Activated CD4-positive, alpha-beta T cell treated with anti-CD3 and anti-CD28 coated beads for 48 hours (primary cell): Measurements from ENCODE around the gene SLC6A19.

Source experiments
- DNase-seq: peaks from one replicate; pipeline ENCODE4 v3.0.0-alpha.2; 2020

The SLC6A19 gene

DNA sequence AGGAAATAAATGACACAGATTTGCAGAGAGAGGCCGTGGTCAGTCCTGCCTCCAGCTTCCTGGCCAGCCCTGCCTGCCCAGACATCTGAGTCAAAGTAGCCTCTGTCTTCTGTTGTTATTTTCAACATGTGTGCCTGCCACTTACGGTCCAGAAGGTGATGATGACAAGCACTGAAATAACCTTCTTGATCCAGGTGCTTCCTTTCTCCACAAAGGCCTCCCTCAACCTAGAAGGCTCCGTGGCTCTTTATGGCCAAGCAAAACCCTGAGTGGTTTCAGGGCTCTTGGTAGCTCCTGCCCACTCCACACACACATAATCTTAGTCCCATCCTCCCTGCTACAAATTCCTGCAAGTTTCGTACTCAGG lies 34.1 kb upstream of the SLC6A19 start:
- no peak for DNase-seq

DNA sequence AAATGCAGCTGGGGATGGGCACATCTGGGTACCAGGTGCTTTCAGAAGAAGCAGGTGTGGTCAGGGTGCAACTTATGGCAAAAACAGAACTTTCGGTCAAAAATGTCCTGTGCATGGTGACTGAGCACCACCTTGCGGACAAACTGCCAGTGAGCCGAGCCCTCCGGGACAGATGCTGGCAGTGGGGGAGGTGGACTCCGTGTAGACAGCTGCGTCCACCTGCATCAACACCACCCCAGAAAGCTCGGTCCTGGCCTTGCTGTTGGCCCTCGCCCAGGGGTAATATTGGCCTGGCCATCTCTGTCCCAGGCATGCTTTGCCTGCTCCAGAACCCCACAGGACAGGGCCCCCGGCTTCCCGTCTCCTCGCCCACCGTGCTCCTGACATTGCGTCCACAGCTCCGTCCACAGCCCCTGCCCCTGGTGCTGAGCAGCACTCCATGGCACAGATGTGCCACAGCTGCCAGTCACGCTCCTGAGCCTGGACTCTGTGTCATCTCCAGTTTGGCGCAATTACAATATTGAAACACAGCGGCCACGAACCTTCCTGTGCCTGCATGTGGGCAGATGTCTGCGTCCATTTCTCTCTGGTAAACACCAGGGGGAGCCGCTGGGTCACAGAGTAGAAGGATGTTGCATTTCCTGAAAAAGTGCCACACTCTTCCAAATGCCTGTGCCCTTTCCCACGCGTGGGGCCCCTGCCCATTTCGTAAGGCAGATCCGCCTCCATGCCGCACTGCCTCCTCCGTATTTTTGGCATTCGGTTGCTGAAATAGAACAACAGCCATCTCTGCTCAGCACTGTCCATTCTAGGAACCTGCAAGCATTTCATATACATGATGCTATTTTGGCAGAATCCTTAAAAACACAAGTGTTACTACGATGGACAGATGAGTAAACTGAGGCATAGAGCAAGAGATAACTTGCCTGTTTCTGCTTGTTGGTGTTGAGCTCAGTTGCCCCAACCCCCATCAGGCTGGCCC lies 33.4 kb upstream of the SLC6A19 start:
- DNase-seq = peak; percentile 74

DNA sequence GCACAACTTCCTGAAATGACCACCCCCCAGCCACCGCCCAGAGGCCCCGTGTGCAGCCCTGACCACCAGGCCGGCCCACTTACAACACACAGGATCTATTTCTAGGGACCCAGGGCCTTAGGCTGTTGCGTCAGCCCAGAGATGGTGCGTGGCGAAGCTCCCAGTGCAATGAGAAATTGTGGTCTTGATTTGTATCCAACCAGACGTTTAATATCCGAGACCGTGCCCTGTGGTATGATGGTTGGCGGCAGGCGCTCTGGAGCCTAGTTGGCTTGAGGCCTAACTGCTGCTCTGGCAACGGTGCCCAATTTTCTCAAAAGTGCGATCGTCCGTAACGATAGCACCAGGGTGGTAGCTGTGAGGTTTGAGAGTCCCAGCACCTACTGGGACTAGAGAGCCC lies 32.6 kb upstream of the SLC6A19 start:
- no peak for DNase-seq

DNA sequence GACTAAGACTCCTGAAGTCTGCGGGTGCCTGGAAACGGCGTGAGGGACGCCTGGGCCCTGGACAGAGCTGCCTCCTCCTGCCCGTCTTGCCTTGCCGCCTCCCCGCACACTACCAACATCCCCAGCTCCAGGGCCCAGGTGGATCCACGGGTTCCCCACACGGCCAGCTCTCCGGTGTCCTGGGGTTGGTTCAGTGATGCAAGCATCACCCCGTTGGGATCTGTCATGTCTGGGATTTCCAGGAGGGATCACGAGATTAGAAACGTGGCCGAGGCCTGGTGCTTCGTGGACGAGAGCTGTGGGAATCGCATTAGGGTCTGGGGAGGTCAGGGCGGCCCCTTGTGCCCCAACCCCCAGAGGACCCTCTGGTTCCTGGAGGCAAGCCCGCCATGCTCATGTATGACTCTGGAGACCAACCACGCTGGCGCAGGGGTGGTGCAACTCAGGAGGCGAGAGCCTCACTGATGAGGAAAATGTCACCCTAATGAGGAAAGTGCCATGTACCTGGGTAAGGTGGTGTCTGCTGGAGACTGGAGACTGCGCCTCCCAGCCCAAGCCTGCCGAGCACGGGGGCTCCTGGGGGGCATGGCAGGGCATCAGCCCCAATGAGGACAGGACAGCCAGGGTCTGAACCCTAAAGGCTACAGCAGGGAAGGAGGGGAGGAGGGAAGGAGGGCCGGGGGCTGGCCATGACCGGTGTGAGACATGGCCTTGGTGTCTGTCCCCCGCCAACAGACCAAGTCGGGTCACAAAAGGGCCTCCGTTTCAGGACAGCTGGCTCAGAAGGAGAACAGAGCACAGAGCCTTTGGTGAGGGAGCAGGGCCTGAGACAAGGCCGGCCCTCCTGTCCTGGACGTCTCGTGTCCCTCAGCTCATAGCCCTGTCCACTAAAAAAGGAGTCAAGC lies 31.9 kb upstream of the SLC6A19 start:
- DNase-seq = no peak

DNA sequence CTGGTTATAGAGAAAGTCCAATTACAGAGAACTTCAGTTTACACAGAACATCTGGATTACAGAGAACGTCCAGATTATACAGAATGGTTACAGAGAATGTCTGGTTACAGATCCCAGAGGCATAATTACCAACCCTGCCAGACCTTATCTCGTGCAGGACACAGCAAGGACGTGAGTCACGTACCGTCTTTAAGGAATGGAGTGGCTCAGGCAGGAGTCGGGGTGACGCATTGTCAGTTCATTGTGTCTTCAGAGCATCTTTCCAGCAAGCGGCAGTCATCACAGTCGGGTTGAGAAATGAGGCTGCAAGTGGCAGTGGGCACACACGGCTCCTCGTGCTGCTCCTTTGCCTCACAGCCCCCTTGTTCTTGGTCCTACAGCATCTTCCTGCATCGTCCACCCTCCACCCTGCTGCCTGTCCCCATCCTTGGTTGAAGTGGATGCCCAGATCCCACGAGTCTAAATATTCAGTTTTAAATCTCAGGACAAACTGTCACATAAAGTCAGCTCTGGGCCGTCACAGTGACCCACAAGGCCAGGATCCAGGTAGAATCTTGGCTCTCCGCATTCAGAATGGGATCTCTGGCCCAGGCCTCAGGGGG lies 30.0 kb upstream of the SLC6A19 start:
- no peak for DNase-seq

DNA sequence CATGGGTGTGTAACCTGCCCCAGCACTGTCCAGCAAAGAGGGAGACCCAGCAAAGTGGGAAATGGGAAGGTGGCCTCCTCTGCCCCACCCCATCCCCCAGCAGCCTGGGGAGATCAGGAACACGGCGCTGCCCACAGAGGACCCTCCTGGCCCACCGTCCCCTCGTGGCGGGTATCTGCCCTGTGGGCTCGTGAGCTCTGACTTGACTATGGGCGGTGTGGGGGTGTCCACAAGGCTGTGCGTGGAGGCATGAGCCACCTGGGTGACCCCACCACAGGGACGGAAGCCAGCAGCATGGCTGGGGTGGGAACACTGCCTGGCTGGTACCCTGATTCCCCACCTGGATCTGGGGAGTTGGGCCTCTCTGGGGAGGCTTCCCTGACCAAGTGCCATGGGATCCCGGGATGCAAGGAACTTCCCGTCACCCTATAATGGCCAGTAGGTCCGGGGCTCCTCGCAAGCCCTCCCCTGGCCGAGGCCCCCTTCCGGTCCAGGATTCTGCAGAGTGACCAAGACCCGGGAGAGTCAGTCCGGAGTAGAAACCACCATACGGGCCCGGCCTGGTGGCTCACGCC lies 29.3 kb upstream of the SLC6A19 start:
- DNase-seq = no peak

DNA sequence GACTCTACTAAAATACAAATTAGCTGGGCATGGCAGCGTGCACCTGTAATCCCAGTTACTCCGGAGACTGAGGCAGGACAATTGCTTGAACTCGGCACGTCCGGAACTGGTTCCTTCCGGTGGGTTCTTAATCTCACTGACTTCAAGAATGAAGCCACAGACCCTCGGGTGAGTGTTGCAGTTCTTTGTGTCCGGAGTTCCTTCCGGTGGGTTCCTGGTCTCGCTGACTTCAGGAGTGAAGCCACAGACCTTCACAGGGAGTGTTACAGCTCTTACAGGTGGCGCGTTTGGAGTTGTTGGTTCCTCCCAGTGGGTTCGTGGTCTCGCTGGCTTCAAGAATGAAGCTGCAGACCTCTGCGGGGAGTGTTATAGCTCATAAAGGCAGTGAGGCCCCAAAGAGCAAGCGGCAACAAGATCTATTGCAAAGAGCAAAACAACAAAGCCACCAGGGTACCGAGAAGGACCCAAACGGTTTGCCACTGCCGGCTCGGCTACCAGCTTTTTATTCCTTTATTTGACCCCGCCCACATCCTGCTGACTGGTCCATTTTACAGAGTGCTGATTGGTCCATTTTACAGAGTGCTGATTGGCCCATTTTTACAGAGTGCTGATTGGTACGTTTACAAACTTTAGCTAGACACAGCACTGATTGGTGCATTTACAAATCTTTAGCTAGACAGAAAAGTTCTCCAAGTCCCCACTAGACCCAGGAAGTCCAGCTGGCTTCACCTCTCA lies 28.6 kb upstream of the SLC6A19 start:
- peak; percentile 62 for DNase-seq

DNA sequence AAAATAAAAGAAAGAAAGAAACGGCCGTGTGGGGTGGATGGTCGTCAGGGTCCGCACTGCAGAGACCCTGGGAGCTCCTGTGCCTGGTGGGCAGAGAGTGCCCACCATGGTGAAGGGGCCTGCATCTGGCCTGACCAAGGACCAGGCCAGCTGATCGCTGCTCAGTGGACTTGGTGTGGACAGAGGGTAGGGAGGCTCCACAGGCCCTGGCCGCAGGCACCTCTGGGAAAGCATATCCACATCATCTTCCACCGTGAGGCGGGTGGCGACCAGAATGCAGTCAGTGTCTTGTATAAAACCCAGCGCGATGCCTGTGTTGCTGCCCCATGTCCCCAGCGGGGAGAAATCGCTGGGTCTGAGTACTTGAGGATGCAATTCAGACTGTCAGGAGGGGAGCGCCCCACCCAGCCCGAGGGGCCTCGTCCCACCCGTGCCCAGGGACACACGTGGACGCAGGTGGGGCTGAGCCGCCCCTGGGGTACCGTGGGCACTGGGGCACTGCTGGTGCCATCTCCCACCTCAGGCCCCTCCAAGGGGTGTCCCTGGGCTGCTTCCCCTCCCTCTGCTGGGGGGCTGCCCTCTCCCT lies 27.8 kb upstream of the SLC6A19 start:
- no peak for DNase-seq

DNA sequence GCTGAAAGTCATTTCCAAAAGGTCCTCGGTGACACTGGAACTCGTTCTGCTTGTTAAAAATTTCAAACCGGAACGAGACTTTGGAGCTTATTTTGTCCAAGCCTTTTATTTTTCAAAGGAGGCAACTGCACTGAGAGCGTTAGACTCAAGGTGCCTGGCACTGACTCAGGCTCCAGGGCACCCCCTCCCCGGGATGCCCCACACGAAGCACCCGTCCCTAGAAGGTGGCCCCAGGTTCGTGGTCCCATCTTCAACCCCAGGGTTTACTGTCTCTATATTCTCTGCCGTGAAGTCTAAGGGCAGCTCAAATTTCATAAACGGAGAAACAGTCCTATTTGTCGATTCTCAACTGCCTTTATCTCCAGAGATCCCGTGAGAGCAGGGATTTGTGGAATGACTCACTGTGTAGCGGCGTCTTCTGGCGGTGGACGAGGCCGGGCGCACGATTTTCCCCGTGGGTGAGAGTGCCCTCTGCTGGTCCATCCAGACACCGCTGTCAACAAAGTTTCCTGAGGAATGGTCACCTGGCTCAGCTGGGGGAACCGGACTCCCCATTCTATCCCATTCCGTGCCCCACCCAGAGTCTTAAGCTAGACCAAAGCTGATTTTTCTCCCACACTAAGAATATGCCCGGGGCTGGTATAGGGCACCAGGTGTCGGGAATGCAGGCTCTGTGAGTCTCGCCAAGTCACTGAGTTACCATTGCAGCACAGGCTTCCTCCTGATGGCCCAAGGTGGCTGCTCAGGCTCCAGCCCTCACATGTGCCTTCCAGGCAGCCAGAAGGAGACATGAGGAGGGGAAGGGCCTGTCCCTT lies 27.1 kb upstream of the SLC6A19 start:
- DNase-seq = peak; percentile 71

DNA sequence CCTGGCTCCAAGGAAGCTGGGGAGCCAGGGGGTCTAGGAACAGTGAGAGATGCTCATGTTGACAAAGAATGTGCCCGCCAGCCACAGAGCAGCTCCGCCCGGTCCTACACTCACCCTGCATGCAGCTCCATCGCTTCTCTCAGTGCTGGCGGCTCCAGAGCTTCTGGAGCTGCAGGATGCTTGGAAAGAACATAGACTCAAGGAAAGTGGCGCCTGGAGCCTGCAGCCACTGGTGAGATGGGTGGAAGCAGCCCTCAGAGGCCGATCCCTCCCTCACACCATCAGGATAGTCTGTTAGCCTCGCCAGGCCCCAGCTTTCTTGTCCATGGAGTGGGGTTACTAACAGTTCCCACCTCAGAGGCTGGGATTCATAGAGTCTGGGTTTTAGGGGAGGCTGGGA lies 26.4 kb upstream of the SLC6A19 start:
- DNase-seq = no peak

DNA sequence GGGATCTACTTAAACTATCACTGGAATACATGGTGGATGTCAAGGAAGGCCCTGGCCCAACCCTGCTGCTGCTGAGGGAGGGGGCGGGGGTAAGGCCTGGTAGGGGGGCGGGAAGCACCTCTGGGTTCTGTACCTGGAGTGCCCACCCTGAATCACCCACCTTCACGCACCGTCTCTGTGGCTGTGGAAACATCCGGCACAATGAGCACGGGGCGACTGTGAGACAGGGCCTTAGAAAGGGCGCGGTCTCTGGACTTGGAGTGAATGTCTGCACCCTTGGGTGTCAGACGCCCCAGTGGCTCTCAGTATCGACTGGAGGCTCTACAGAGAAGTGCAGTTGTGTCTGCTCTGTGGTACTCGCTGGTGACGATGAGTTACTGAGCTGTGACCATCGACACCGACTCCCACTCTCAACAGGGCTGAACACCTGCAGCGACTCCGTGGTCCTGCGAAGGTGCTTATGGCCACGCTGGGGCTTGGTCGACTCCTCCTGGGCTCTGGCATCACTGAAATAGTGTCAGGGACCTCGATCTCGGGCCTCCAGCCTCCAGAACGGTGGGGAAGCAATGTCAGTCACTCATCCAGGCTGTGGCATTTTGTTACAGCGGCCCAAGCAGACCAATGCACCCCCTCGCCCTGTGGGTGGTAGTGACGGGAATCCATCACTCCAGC lies 25.5 kb upstream of the SLC6A19 start:
- no peak for DNase-seq

DNA sequence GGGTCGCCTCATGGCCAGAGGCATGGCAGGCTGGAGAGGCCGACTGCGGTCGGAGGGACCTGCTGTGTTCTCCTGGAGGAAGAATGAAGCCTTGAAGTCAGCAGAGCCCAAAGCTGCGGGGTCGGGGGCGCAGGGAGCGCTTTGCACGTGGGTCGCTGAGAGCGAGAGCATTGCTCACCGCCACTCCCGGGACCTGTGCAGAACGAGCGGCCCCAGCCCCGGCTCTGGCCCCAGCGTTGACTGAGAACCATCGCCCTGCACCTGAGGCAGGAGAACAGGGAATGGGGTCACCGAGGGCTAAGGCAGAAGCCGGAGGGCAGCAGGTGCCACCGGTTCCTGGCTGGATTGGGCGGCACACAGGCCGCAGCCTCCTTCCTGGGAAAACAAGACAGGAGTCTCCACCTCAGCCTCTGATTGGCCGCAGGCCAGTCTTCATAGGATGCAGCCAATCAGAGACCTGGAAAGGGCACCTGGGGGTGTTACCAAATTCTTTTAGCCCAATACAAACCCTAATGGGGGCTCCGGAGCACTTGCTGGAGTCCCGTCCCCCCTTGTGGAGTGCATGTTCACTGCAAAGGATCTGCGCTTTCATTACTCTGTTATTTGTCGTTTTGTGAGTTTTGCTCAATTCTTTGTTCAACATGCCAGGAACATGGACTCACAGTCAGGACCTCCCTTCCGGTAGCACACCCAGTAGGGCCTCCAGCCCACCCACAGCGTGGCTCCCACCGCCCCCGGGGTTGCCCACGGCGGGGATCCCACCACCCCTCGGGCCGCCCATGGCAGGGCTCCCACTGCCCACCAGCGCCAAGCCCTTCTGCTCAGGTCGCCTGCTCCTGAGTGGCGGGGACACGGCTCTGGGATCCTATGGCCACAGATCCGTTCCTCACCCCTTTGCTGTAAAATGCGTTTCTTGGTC lies 24.7 kb upstream of the SLC6A19 start:
- no peak for DNase-seq

DNA sequence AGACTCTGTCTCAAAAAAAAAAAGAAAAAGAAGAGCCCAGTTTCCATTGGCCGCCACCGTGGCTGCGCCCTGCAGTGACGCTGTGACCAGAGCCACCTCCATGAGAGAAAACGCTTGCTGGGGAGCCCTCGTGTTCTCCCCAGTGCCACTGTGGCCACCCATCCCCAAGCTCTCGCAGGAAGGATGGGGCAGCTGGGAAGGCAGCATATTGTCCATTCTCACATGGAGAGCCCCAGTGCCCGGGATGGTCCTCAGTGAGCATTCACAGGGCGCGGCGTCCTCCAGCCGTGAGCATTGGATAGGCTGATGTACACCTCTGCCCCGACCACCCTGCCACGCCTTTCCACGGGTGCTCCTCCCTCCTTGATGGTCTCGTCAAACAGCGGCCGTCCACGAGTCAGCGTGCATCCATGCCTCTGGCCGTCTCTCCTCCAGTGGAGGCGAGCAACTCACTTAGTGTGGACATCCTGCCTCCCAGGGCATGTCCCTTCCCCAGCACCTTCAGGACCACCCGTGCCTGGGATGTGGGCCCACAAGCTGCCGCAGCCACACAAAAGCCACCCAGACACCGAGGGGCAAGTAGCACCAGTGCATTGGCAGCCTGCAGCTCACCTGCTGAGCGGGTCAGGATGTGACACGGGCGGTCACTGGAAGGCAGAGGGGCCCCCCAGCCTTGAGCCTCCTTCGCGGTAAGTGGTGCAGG lies 23.4 kb upstream of the SLC6A19 start:
- no peak for DNase-seq

DNA sequence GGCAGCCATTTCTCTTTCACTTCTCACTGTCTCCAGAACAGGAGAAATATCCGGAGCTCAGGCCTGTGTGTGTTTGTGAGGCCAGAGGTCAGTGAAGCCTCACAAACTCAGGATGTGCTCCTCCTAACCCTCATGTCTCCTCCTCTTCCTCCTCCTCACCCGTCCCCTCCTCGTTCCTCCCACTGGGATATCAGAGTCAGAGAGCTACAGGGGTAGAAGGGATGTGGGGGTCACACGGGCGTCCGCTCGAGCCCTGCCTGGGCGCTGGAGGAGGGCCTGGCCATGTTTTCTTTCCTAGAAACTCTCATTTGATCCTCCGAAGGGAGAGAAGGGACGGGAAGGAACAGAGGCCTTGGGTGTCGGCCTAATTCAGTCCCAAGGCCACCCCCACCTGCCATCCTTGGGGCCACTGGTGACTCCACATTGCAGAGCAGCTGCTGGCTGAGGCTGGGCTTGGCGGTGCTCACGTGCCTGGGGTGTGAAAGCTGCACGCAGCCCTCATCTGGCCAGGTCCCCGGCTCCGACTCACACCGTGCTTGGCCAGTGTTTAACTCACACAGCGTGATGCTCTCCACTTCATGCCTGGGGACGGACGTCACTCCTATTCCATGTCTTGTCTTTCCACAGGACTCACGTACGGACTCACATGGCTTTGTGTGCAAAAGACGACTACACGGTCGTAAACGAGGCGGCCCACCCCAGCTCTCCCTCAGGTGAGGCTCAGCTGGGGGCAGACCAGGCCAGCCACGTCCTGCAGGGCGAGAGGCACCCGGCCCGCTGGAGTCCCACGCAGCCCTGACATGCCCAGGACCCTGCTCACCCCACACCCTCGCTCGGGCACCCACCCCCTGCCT lies 22.6 kb upstream of the SLC6A19 start:
- DNase-seq = no peak

DNA sequence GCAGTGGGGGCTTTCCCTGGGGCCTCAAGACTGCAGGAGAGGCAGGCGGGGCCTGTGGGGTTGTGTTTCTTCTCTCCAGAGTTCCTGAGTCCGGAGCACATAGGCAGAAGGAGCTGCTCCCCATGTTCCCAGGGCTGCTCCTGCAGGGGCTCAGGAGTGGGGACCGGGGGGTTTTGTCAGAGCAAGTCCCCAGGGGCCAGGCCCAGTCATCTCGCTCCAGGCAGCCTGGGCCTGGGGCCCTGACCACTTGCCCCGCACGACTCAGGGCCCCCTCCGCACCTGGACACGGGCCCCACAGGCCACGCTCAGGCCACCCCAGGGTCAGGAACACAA lies 22.0 kb upstream of the SLC6A19 start:
- DNase-seq = no peak

DNA sequence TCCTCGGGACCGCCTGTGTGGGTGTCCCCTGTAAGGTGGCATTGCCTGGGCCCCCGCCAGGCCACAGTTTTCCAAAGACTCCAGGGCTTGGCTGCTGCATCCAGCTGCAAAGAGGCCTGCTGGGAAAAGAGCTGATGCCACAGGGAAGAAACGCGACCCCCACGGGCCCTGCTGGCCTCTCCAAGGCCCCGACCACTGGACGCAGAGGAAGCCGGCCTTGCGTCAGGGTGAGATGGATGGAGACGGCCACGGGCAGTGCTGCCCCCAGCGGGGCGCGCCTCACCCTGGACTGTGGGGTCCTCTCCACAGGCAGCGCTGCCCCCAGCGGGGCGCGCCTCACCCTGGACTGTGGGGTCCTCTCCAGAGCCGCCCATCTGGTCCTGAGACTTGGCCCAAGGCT lies 21.3 kb upstream of the SLC6A19 start:
- no peak for DNase-seq

DNA sequence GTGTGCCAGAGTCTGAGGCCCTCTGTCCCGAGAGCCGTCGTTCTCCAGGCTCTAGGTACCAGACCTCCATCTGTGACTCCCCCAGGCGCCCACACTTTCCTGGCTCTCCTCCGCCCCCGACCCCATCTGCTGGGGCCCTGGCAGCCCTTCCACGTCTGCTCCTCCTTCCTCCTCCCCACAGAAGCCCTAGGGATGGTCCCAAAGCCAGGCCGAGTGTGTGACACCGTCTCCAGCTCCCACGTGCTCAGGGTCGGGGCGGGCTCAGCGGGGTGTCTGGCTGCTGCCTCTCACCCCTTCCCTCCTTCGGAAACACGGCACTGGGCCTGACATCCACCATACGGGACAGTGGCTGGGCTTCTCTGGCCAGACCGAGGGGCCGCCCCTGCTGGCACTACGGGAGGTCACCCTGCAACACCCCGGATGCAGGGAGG lies 20.5 kb upstream of the SLC6A19 start:
- no peak for DNase-seq
